Muscle layer of duodenum (tissue), 2 donors: ENCODE measurements around the gene TAP1.

Source experiments
- H3K27ac ChIP-seq: one replicate; pipeline ENCODE4 v1.7.0; 2013; ENCODE audit warnings: mild to moderate bottlenecking, low read length
- H3K27me3 ChIP-seq: one replicate; pipeline ENCODE4 v1.7.0; 2013; ENCODE audit warnings: low read depth, mild to moderate bottlenecking, control low read depth, low read length
- H3K36me3 ChIP-seq, 2 donors: one replicate each; pipeline ENCODE4 v1.7.0; 2013; ENCODE audit warnings: low read length in 2 of 2, control low read depth in 1 of 2, mild to moderate bottlenecking in 1 of 2; ENCODE audit not compliant: insufficient read depth in 2 of 2, control insufficient read depth in 1 of 2
- H3K4me1 ChIP-seq, 2 donors: one replicate each; pipeline ENCODE4 v1.7.0; 2013; ENCODE audit warnings: low read length in 2 of 2, mild to moderate bottlenecking in 2 of 2, control low read depth in 1 of 2, moderate library complexity in 1 of 2; ENCODE audit not compliant: insufficient read depth in 2 of 2, control insufficient read depth in 1 of 2
- H3K4me3 ChIP-seq, 2 donors: one replicate each; pipeline ENCODE4 v1.7.0; 2013; ENCODE audit warnings: low read length in 2 of 2, low read depth in 1 of 2, mild to moderate bottlenecking in 1 of 2
- H3K9me3 ChIP-seq, 2 donors: one replicate each; pipeline ENCODE4 v1.7.0; 2013; ENCODE audit warnings: low read length in 2 of 2, control low read depth in 1 of 2, mild to moderate bottlenecking in 1 of 2; ENCODE audit not compliant: control insufficient read depth in 1 of 2
- donor health status: healthy.

TAP1 gene

DNA sequence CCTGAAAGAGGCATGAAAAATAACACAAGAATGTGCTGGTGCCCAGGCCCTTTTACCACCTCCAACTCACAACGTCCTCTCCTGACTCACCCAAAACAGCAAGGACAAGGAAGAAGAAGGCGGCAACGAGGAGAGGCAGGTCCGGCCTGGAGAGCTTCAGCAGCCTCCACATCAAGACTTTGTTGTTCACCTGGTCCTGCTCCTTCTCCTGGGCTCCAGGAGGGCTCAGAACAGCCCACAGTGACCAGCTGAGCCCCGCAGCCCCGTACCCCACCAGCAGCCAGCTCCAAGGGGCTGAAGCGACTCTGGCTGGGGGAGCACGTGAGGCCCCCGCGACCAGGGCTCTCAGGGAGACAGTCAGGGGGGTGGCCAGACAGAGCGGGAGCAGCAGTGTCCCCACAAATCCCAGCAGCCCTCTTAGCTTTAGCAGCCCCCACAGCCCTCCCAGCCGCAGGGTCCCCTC is 15.8 kb downstream of the TAP1 start:
- Histone ChIP-seq H3K4me1 (peaks cover 9 to 14% of the 10 kb centered on the region in 2 donors), H3K4me3 (peak overlapping the region; percentile 71 to 73), H3K27ac (peak overlapping the region; percentile 74), H3K27me3 (no peaks in the 10 kb centered on the region), H3K36me3 (peaks cover 34 to 37% of the 10 kb centered on the region in 2 donors), H3K9me3 (no peaks in the 10 kb centered on the region)

DNA sequence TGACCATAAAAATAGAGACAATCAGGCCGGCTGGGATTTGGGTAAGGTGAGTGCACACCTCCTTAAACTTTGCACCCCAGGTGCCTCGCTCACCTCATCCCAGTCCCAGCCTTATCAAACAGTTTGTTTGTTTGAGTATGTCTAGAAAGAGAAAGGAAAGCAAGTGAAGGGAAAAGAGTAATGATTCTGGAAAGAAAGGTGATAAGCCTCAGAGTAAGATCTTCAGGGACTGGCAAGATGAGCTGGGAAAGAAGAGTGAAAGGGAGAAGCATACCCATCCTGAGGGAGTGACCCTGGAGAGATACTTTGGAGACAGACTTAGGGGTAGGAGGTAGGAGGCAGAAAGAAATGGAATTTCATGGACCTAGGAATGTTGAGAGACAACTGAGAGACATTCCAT is 16.6 kb downstream of the TAP1 start:
- no peaks in the 10 kb centered on the region for H3K27me3 ChIP-seq
- peaks cover 30 to 34% of the 10 kb centered on the region in 2 donors for H3K36me3 ChIP-seq
- H3K4me3 ChIP-seq: no peak overlapping the region
- no peaks in the 10 kb centered on the region for H3K9me3 ChIP-seq
- H3K27ac ChIP-seq: no peak overlapping the region
- peaks cover under 1 to 8% of the 10 kb centered on the region in 2 donors for H3K4me1 ChIP-seq

DNA sequence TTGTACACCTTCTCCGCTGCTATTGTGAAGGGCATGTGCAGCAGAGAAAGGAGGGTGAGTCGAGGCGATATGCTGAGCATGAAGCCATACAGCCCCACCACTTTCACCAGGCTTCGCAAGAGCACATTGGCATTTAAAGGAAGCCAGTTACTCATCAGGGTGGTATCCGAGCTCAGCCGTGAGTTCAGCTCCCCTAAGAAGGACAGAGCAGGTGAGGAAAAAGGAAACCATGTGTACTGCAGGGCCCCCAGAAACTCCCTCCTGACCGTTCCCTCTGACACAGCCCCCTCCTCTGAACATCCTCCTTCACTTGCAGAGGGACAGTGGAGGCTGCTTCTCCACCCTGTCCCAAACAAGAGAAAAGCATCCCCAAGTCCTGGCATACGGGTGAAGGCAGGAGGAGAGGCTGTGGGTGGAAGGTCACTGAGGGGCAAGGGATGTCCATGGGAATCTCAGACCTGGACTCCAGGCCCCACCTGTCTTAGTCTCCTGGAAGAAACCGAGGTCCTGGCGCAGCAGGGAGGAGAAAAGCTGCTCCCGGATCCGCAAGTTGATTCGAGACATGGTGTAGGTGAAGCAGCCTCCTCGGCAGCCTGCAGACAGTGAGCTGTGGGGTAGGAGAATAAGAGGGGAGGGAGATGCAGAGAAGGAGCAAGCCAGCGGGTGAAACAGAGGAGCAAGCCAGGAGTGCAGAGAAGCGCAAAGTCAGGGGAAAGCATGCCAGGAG is 18.2 kb downstream of the TAP1 start:
- H3K27me3 ChIP-seq: no peaks in the 10 kb centered on the region
- H3K36me3 ChIP-seq: peaks cover 32 to 34% of the 10 kb centered on the region in 2 donors
- H3K4me3 ChIP-seq: no peak overlapping the region
- H3K9me3 ChIP-seq: no peaks in the 10 kb centered on the region
- no peak overlapping the region for H3K27ac ChIP-seq
- H3K4me1 ChIP-seq: peaks cover 0 to 6% of the 10 kb centered on the region in 2 donors

GRCh38 chr6:32833664-32834063 is 19.8 kb downstream of the TAP1 start:
- H3K4me1 ChIP-seq: peaks cover 0 to 6% of the 10 kb centered on the region in 2 donors
- no peak overlapping the region for H3K4me3 ChIP-seq
- no peaks in the 10 kb centered on the region for H3K9me3 ChIP-seq
- H3K36me3 ChIP-seq: peaks cover 41 to 49% of the 10 kb centered on the region in 2 donors
- H3K27ac ChIP-seq: no peak overlapping the region
- H3K27me3 ChIP-seq: no peaks in the 10 kb centered on the region

GRCh38 chr6:32832535-32832934 is 21.0 kb downstream of the TAP1 start:
- no peaks in the 10 kb centered on the region for H3K27me3 ChIP-seq
- H3K27ac ChIP-seq: no peak overlapping the region
- H3K36me3 ChIP-seq: peaks cover 43 to 55% of the 10 kb centered on the region in 2 donors
- H3K4me1 ChIP-seq: peaks cover 0 to under 1% of the 10 kb centered on the region in 2 donors
- no peak overlapping the region for H3K4me3 ChIP-seq
- no peaks in the 10 kb centered on the region for H3K9me3 ChIP-seq

DNA sequence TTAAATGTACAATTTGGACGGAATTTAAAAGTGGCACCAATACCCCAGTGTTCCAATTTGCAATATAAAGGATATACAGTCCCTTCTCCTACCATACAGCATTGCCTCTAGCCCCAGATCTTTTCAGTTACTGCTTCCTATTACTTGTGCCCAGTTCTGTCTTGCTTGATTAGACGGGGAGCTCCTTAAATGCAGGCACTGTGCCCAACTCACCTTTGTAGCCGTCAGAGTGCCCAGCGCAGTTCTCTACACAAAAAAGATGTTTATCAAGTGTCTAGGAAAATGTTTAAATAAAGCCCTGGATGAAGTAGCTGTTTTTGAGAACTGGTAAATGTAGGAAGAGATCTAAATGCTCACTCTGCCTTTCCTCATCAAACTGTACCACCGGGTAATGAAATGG is 22.6 kb downstream of the TAP1 start:
- Histone ChIP-seq H3K36me3 (peaks cover 49 to 58% of the 10 kb centered on the region in 2 donors), H3K9me3 (no peaks in the 10 kb centered on the region), H3K4me1 (no peaks in the 10 kb centered on the region), H3K4me3 (no peak overlapping the region), H3K27ac (no peak overlapping the region), H3K27me3 (no peaks in the 10 kb centered on the region)

DNA sequence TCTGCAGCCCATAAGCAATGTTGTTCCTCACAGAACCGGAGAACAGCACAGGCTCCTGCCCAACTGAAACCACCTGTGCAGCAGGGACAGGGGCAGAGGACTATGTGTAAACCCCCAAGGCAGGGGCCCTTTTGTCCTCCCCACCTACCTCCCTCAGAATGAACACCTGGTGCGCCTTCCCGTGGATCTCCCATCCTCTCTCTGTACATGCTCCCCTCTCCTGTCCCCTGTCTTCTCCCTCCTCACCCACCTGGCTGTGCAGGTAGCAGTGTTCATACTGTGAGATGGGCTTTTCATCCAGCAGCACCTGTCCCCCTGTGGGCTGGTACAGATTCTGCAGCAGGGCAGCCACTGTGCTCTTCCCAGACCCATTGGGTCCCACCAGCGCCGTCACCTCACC is 23.5 kb downstream of the TAP1 start:
- Histone ChIP-seq H3K27ac (no peak overlapping the region), H3K36me3 (peaks cover 45 to 54% of the 10 kb centered on the region in 2 donors), H3K4me3 (no peak overlapping the region), H3K9me3 (no peaks in the 10 kb centered on the region), H3K4me1 (no peaks in the 10 kb centered on the region), H3K27me3 (no peaks in the 10 kb centered on the region)

GRCh38 chr6:32829495-32829894 is 24.0 kb downstream of the TAP1 start:
- Histone ChIP-seq H3K9me3 (no peaks in the 10 kb centered on the region), H3K27ac (no peak overlapping the region), H3K4me3 (no peak overlapping the region), H3K36me3 (peaks cover 40 to 54% of the 10 kb centered on the region in 2 donors), H3K4me1 (no peaks in the 10 kb centered on the region), H3K27me3 (no peaks in the 10 kb centered on the region)

DNA sequence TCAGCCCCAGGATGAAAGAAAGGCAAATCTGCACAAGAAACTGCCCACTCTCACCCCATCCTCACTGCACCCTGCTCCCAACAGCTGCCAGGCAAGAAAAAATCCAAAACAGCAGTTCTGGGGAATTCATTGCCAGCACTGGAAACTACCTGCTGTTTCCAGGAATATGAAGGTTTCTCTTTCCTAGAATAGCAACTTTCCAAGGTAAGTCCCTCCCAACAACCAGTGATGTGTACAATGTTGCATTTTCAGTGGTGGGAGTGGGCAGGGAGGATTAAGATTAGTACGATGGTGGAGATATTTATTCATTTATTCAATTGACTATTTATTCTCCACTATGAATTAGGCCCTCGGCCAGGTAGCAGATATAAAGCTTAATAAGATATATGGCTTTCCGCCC is 26.5 kb downstream of the TAP1 start:
- Histone ChIP-seq H3K27ac (no peak overlapping the region), H3K4me1 (no peaks in the 10 kb centered on the region), H3K27me3 (no peaks in the 10 kb centered on the region), H3K4me3 (no peak overlapping the region), H3K36me3 (peaks cover 35 to 46% of the 10 kb centered on the region in 2 donors), H3K9me3 (no peaks in the 10 kb centered on the region)

- Histone ChIP-seq H3K4me1 (no peaks in the 10 kb centered on the region), H3K9me3 (no peaks in the 10 kb centered on the region), H3K27ac (no peak overlapping the region), H3K36me3 (peaks cover 24 to 36% of the 10 kb centered on the region in 2 donors), H3K4me3 (no peak overlapping the region), H3K27me3 (no peaks in the 10 kb centered on the region)
Measured at GRCh38 chr6:32825966-32826365, 27.5 kb downstream of the TAP1 start.

DNA sequence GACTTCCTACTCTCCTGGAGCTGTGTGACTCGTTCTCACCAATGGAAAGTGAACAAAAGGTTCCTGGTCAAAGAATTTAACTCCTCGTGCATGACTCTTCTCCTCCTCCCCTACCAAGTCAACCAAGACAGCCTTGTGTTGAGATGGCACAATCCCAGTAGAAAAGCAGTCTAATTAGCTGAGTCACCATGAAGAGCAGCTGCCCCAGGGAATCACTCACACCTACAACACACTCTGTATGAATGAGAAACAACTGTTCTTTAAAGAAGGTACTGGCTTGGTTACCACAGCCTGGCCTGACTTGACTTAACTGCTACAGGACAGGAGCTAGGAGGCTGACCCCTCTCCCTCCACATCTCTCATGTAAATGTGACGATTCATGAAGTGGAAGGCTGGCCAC is 33.8 kb downstream of the TAP1 start:
- Histone ChIP-seq H3K4me3 (no peak overlapping the region), H3K4me1 (no peaks in the 10 kb centered on the region), H3K9me3 (no peaks in the 10 kb centered on the region), H3K36me3 (no peaks in the 10 kb centered on the region), H3K27me3 (no peaks in the 10 kb centered on the region), H3K27ac (no peak overlapping the region)

DNA sequence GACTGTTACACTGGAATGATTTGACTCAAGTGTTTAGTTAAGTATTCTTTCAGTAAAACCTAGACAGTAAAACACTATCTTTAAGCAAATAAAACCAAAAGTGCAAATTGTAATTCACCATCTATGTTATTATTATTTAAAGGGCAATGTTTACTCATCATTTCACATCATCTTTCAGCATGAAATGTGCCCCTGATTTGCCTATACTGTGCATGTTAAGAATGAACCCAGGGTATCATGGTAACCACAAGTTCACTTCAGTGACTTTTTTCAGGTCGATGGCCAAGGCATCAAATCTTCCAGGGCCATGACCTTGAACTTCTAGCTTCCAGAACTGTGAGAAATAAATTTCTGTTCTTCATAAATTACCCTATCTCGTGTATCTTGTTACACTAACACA is 34.6 kb downstream of the TAP1 start:
- H3K27me3 ChIP-seq: no peaks in the 10 kb centered on the region
- no peaks in the 10 kb centered on the region for H3K36me3 ChIP-seq
- H3K4me1 ChIP-seq: no peaks in the 10 kb centered on the region
- H3K27ac ChIP-seq: no peak overlapping the region
- H3K4me3 ChIP-seq: no peak overlapping the region
- no peaks in the 10 kb centered on the region for H3K9me3 ChIP-seq
